Cardiac fibroblast (primary cell): ENCODE results near the gene DNAJC10.
"Not testable (repeated sequence)": the region's sequence is repeated elsewhere in the genome, so short reads cannot be mapped to it uniquely, and the experiment has no call there.

Source experiments
- DNase-seq, 2 donors: peaks; one replicate each; pipeline versions ENCODE4 v3.0.0 to v3.0.0-alpha.2; 2010; ENCODE audit warnings: low read depth in 2 of 2
- H3K4me3 ChIP-seq, 2 donors: replicated peaks in 1 of 2; 1 replicate in 1 of 2; 2 replicates in 1 of 2; pipeline ENCODE4 v1.5.1; 2011; ENCODE audit warnings: low read depth in 2 of 2, low read length in 2 of 2, mild to moderate bottlenecking in 2 of 2, moderate library complexity in 1 of 2
- TF ChIP-seq, protein P1 (sequence below): IDR thresholded peaks from one replicate; pipeline ENCODE4 v1.5.1; 2011; ENCODE audit warnings: low read depth, mild to moderate bottlenecking, low read length, inconsistent platforms

Gene DNAJC10

DNA sequence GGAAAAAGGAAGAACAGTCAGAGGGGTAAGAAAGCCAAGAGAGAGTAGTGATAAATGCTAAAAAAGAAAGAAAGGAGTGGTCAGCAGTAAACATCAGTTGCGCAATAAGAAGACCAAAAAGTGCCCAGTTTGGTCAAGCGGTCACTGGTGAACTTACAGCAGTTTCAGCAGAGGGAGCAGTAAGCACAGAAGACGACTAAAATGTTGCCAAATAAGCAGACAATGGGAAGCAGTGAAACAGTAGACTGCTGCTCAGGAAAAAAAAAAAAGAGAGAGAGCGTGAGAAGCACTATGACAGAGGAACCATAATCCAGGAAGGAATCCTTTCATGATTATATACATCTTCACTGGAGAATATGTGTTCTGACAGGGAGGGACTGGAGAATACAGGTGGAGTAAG lies 45.8 kb downstream of the DNAJC10 start:
- TF ChIP-seq, protein P1, sequence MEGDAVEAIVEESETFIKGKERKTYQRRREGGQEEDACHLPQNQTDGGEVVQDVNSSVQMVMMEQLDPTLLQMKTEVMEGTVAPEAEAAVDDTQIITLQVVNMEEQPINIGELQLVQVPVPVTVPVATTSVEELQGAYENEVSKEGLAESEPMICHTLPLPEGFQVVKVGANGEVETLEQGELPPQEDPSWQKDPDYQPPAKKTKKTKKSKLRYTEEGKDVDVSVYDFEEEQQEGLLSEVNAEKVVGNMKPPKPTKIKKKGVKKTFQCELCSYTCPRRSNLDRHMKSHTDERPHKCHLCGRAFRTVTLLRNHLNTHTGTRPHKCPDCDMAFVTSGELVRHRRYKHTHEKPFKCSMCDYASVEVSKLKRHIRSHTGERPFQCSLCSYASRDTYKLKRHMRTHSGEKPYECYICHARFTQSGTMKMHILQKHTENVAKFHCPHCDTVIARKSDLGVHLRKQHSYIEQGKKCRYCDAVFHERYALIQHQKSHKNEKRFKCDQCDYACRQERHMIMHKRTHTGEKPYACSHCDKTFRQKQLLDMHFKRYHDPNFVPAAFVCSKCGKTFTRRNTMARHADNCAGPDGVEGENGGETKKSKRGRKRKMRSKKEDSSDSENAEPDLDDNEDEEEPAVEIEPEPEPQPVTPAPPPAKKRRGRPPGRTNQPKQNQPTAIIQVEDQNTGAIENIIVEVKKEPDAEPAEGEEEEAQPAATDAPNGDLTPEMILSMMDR, result peak; percentile 37
- DNase-seq, result peak; percentile 81
- no peak overlapping the region for H3K4me3 ChIP-seq

DNA sequence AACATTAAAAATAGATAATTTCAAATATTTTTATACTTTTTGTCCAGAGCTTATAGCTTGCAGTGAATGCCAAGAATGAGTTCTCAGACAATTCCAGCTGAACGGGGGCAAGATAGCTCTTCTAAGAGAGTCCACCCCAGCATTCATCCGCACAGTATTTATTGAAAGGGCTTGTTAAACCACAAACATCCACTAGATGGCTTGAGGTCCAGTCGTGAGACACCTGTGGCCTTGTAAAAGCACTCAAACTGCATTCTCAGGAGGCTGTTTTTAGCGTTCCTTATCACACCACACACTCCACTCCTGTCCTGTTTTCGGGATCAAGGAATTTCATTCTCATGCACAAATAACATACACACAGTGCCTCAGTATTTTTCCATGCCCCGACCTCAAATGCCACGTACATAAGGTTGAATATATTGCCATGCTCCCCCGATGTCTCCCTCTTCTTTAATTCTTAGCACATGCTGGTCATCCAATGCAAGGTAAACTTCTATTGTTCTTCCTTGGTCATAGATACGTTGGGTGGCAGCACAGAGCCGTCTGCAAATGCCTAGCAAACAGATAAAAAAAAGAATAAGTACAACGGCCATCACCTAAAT lies 47.4 kb downstream of the DNAJC10 start:
- no peak overlapping the region for H3K4me3 ChIP-seq
- TF ChIP-seq, protein P1, result peak; percentile 62
- DNase-seq, result peak; percentile 52 to 65

DNA sequence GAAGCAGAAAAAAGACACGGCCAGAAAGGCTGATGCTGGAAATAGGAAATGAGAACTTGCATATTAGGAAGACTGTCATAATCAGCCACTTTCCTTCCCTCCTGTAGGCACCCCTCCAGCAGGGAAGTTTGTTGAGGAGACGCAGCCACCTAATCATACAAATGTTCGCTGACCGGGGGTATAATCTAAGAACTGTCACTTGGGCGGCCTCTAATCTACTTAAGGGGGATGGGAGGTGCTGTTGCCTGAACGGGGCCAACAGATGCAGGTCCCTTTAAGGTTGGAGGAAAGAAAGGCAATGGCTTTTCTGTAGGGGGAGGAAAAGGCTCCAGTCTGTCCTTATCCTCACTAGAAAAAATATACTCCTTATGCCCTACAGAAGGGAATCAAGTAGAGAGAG lies 50.6 kb downstream of the DNAJC10 start:
- DNase-seq, result no peak
- H3K4me3 ChIP-seq, result no peak overlapping the region
- TF ChIP-seq, protein P1, result no peak

GRCh38 chr2:182767578-182767977 lies 51.5 kb downstream of the DNAJC10 start:
- DNase-seq, result peak; percentile 37 to 49

GRCh38 chr2:182768950-182769349 lies 52.9 kb downstream of the DNAJC10 start:
- DNase-seq, H3K4me3 ChIP-seq: not testable (repeated sequence)

More at GRCh38 chr2:182767578-182767977, 51.5 kb downstream of the DNAJC10 start:
- H3K4me3 ChIP-seq, result no peak overlapping the region
- TF ChIP-seq, protein P1, result peak; percentile 44

DNA sequence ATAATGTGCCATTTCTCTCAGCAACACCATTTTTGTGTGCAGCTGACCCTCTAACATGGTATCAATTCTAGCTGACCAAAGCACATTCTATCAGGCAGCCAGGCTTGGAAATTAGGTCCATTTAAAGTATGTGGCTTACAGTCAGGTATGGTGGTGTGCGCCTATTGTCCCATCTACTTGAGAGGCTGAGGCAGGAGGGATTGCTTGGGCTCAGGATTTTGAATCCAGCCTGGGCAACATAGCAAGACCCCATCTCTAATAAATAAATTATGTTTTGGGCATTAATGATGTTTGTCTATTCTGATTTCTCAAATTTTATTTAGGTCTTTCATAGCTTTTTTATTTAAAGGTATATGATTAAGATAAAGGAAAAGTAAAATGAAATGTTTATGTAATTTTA lies 63.3 kb downstream of the DNAJC10 start:
- no peak for DNase-seq
- TF ChIP-seq, protein P1, result no peak
- no peak overlapping the region for H3K4me3 ChIP-seq

- H3K4me3 ChIP-seq, DNase-seq: not testable (repeated sequence)
Measured at GRCh38 chr2:182781099-182781498, 65.0 kb downstream of the DNAJC10 start.

GRCh38 chr2:182782686-182783085 lies 66.6 kb downstream of the DNAJC10 start:
- DNase-seq, result peak in 1 of 2 donors; percentile 12
- not testable (repeated sequence) for H3K4me3 ChIP-seq
